Neural progenitor cell (in vitro differentiated cells): ENCODE data around the gene TAX1BP1. TPM values are rescaled to one million over a fixed set of nuclear protein-coding genes. Genes with fewer than 3 reads are reported as not detected.
A peak's percentile ranks its signal among the peaks of the same experiment; 100 is the strongest.

Experiments
- DNase-seq: peaks from one replicate; pipeline ENCODE4 v3.0.0-alpha.2; 2016; ENCODE audit warnings: low spot score
- H2AFZ ChIP-seq: fragments of 200-600 bp; sonication (generic); replicated peaks from 2 replicates; pipeline ENCODE4 v1.6.1; 2016; ENCODE audit warnings: antibody characterized with exemption
- H3F3A ChIP-seq: fragments of 200-600 bp; sonication (generic); 2 replicates; pipeline ENCODE4 v1.6.1; 2016; ENCODE audit warnings: antibody characterized with exemption, low read depth
- H3K27ac ChIP-seq: fragments of 200-600 bp; sonication (generic); 2 replicates; pipeline ENCODE4 v1.5.1; 2016; ENCODE audit warnings: mild to moderate bottlenecking
- H3K27me3 ChIP-seq: fragments of 200-600 bp; sonication (generic); 2 replicates; pipeline ENCODE4 v1.6.1; 2016; ENCODE audit warnings: mild to moderate bottlenecking, moderate library complexity
- H3K36me3 ChIP-seq: fragments of 200-600 bp; sonication (generic); 2 replicates; pipeline ENCODE4 v1.5.1; 2016
- H3K4me1 ChIP-seq: fragments of 200-600 bp; sonication (generic); 2 replicates; pipeline ENCODE4 v1.6.1; 2016; ENCODE audit warnings: mixed run types
- H3K4me2 ChIP-seq: fragments of 200-600 bp; sonication (generic); 2 replicates; pipeline ENCODE4 v1.6.1; 2016
- H3K4me3 ChIP-seq: fragments of 200-600 bp; sonication (generic); 2 replicates; pipeline ENCODE4 v1.5.1; 2016
- H3K79me2 ChIP-seq: fragments of 200-600 bp; sonication (generic); 2 replicates; pipeline ENCODE4 v1.6.1; 2016; ENCODE audit warnings: low read depth
- H3K9ac ChIP-seq: fragments of 200-600 bp; sonication (generic); 2 replicates; pipeline ENCODE4 v1.6.1; 2016
- H3K9me3 ChIP-seq: fragments of 200-600 bp; sonication (generic); 2 replicates; pipeline ENCODE4 v1.5.1; 2016; ENCODE audit warnings: low read depth
- H4K20me1 ChIP-seq: fragments of 200-600 bp; sonication (generic); 2 replicates; pipeline ENCODE4 v1.6.1; 2016; ENCODE audit warnings: low read depth
- H3K27ac Mint-ChIP-seq: 3 replicates; pipeline ENCODE4 v1.8.0; 2021; ENCODE audit warnings: mixed read lengths
- H3K27me3 Mint-ChIP-seq: 2 replicates; pipeline ENCODE4 v1.8.0; 2022; ENCODE audit warnings: low read depth, mild to moderate bottlenecking, inconsistent platforms, moderate library complexity, mixed read lengths; ENCODE audit not compliant: insufficient read depth
- H3K36me3 Mint-ChIP-seq: 3 replicates; pipeline ENCODE4 v1.8.0; 2021; ENCODE audit warnings: mixed read lengths
- H3K4me1 Mint-ChIP-seq: 3 replicates; pipeline ENCODE4 v1.8.0; 2021; ENCODE audit warnings: mixed read lengths
- H3K4me3 Mint-ChIP-seq: 3 replicates; pipeline ENCODE4 v1.8.0; 2021; ENCODE audit warnings: mild to moderate bottlenecking, moderate library complexity, mixed read lengths
- H3K9me3 Mint-ChIP-seq: 3 replicates; pipeline ENCODE4 v1.8.0; 2020; ENCODE audit warnings: mixed read lengths
- CTCF ChIP-seq: fragments of 200-600 bp; sonication (generic); IDR thresholded peaks from 2 replicates; pipeline ENCODE4 v1.5.1; 2017; ENCODE audit warnings: antibody characterized with exemption, mild to moderate bottlenecking
- EZH2 ChIP-seq: fragments of 200-600 bp; sonication (generic); IDR thresholded peaks from 2 replicates; pipeline ENCODE4 v1.6.1; 2017; ENCODE audit warnings: antibody characterized with exemption, mild to moderate bottlenecking, moderate library complexity
- EZH2phosphoT487 ChIP-seq: fragments of 200-600 bp; sonication (generic); IDR thresholded peaks from 2 replicates; pipeline ENCODE4 v1.6.1; 2017; ENCODE audit warnings: antibody characterized with exemption
- total RNA-seq: library from RNA; depleted of rRNA; stranded (reverse); fragments of >200 nt; gene quantifications from 2 replicates; pipeline ENCODE4 v1.2.3, GENCODE V29; 2015; ENCODE audit warnings: low replicate concordance

TAX1BP1 gene
- total RNA-seq, 1 donor from 2014 or later: 80.0 TPM

GRCh38 chr7:27839099-27839498 lies 99.1 kb downstream of the TAX1BP1 start:
- Mint-ChIP-seq H3K27me3 (peaks cover 2% of the 10 kb centered on the region), H3K27ac (no peak overlapping the region)
- H3K27ac ChIP-seq: no peak overlapping the region

GRCh38 chr7:27840313-27840712 lies 100.4 kb downstream of the TAX1BP1 start:
- Histone ChIP-seq H3K4me3 (no peak overlapping the region), H3K36me3 (no peaks in the 10 kb centered on the region), H3K27ac (no peak overlapping the region), H4K20me1 (no peaks in the 10 kb centered on the region), H3K79me2 (no peaks in the 10 kb centered on the region), H3K4me1 (peaks cover 31% of the 10 kb centered on the region), H2AFZ (no peak overlapping the region), H3F3A (peaks cover 31% of the 10 kb centered on the region), H3K9me3 (no peaks in the 10 kb centered on the region), H3K9ac (no peak overlapping the region), H3K4me2 (no peak overlapping the region), H3K27me3 (no peaks in the 10 kb centered on the region)
- Mint-ChIP-seq H3K36me3 (peaks cover 6% of the 10 kb centered on the region), H3K9me3 (no peaks in the 10 kb centered on the region), H3K4me3 (no peak overlapping the region), H3K27me3 (peaks cover 2% of the 10 kb centered on the region), H3K27ac (no peak overlapping the region), H3K4me1 (peaks cover 20% of the 10 kb centered on the region)
- TF ChIP-seq EZH2: no peak
- no peak for TF ChIP-seq CTCF
- no peak for TF ChIP-seq EZH2phosphoT487
- DNase-seq: no peak

More at GRCh38 chr7:27839099-27839498, 99.1 kb downstream of the TAX1BP1 start:
- H3K4me3 Mint-ChIP-seq: no peak overlapping the region
- no peaks in the 10 kb centered on the region for H3K79me2 ChIP-seq
- DNase-seq: no peak
- H3K9me3 Mint-ChIP-seq: no peaks in the 10 kb centered on the region
- no peaks in the 10 kb centered on the region for H3K9me3 ChIP-seq
- peaks cover 6% of the 10 kb centered on the region for H3K36me3 Mint-ChIP-seq
- H3K9ac ChIP-seq: no peak overlapping the region
- peaks cover 31% of the 10 kb centered on the region for H3F3A ChIP-seq
- no peak for TF ChIP-seq EZH2phosphoT487
- no peak for TF ChIP-seq CTCF
- no peak for TF ChIP-seq EZH2
- H2AFZ ChIP-seq: no peak overlapping the region
- H4K20me1 ChIP-seq: no peaks in the 10 kb centered on the region
- H3K27me3 ChIP-seq: no peaks in the 10 kb centered on the region
- H3K4me1 Mint-ChIP-seq: peaks cover 20% of the 10 kb centered on the region
- no peak overlapping the region for H3K4me3 ChIP-seq
- H3K4me1 ChIP-seq: peaks cover 27% of the 10 kb centered on the region
- no peak overlapping the region for H3K4me2 ChIP-seq
- H3K36me3 ChIP-seq: no peaks in the 10 kb centered on the region

- Mint-ChIP-seq H3K4me1 (peaks cover 20% of the 10 kb centered on the region), H3K36me3 (peaks cover 6% of the 10 kb centered on the region), H3K27ac (no peak overlapping the region), H3K9me3 (no peaks in the 10 kb centered on the region), H3K4me3 (no peak overlapping the region), H3K27me3 (peaks cover 2% of the 10 kb centered on the region)
- Histone ChIP-seq H2AFZ (no peak overlapping the region), H3K36me3 (no peaks in the 10 kb centered on the region), H3K27ac (peak overlapping the region; percentile 29), H3K9ac (no peak overlapping the region), H4K20me1 (no peaks in the 10 kb centered on the region), H3K79me2 (no peaks in the 10 kb centered on the region), H3K9me3 (no peaks in the 10 kb centered on the region), H3F3A (peaks cover 31% of the 10 kb centered on the region), H3K4me1 (peaks cover 31% of the 10 kb centered on the region), H3K4me3 (no peak overlapping the region), H3K4me2 (no peak overlapping the region), H3K27me3 (no peaks in the 10 kb centered on the region)
- no peak for DNase-seq
- TF ChIP-seq EZH2: no peak
Measured at GRCh38 chr7:27840760-27841364, 100.9 kb downstream of the TAX1BP1 start.

GRCh38 chr7:27842094-27842692 lies 102.2 kb downstream of the TAX1BP1 start:
- Histone ChIP-seq H3K4me1 (peaks cover 31% of the 10 kb centered on the region), H3K9ac (no peak overlapping the region), H2AFZ (peak overlapping the region; percentile 19), H3K27ac (peak overlapping the region; percentile 21), H3F3A (peaks cover 31% of the 10 kb centered on the region), H3K79me2 (no peaks in the 10 kb centered on the region), H3K4me3 (no peak overlapping the region), H3K36me3 (no peaks in the 10 kb centered on the region), H4K20me1 (no peaks in the 10 kb centered on the region), H3K4me2 (peak overlapping the region; percentile 48), H3K27me3 (no peaks in the 10 kb centered on the region), H3K9me3 (no peaks in the 10 kb centered on the region)
- Mint-ChIP-seq H3K27ac (no peak overlapping the region), H3K4me1 (peaks cover 20% of the 10 kb centered on the region), H3K27me3 (no peaks in the 10 kb centered on the region), H3K9me3 (no peaks in the 10 kb centered on the region), H3K36me3 (peaks cover 2% of the 10 kb centered on the region), H3K4me3 (no peak overlapping the region)
- DNase-seq: peak; percentile 66
- TF ChIP-seq EZH2phosphoT487 (no peak), EZH2 (no peak), CTCF (no peak)
